IMR-90 (cell line): ENCODE data around the gene UGT1A4. TPM values are rescaled to one million over a fixed set of nuclear protein-coding genes. Genes with fewer than 3 reads are reported as not detected.

ENCODE experiments used
- ATAC-seq: fragments of 200-7000 bp; cut with Tn5 transposase; 2 replicates; pipeline ENCODE4 v1.9.1; 2020; ENCODE audit warnings: low read depth, mild to moderate bottlenecking, moderate library complexity
- BruUV-seq: library from RNA; stranded (reverse); fragments of 400-500 nt; replicated peaks from 2 replicates; lab custom pipeline; 2021; lab: Mats Ljungman, UMichigan
- CTCF ChIA-PET: fragments of 300-600 bp; formaldehyde crosslinking; extraction: SDS; loops from one replicate; lab custom pipeline; 2021; ENCODE audit warnings: antibody characterized with exemption; lab: Yijun Ruan, JAX
- POLR2A ChIA-PET: fragments of 300-600 bp; sonication (Branson Sonifier 250); formaldehyde crosslinking; loops from one replicate; lab custom pipeline; 2022; ENCODE audit warnings: antibody characterized with exemption; ENCODE audit not compliant: unreplicated experiment; lab: Charles Lee
- DNase-seq: peaks from one replicate; pipeline ENCODE4 v3.0.0; 2013
- H2AFZ ChIP-seq: replicated peaks from 2 replicates; pipeline ENCODE3; 2013; ENCODE audit warnings: low read length, mild to moderate bottlenecking; ENCODE audit not compliant: poor library complexity
- H2AK5ac ChIP-seq: 2 replicates; pipeline ENCODE4 v1.6.1; 2013; ENCODE audit warnings: low read depth, low read length, inconsistent platforms
- H2AK9ac ChIP-seq: replicated peaks from 2 replicates; pipeline ENCODE3; 2013; ENCODE audit warnings: mild to moderate bottlenecking, low read depth, low read length, moderate library complexity; ENCODE audit not compliant: poor library complexity
- H2BK120ac ChIP-seq: 2 replicates; pipeline ENCODE4 v1.6.1; 2013; ENCODE audit warnings: low read depth, low read length, inconsistent platforms
- H2BK15ac ChIP-seq: 3 replicates; pipeline ENCODE4 v1.6.1; 2013; ENCODE audit warnings: low read depth, low read length, inconsistent platforms
- H2BK20ac ChIP-seq: 2 replicates; pipeline ENCODE4 v1.6.1; 2013; ENCODE audit warnings: low read depth, mild to moderate bottlenecking, inconsistent platforms, low read length, moderate library complexity
- H2BK5ac ChIP-seq: 2 replicates; pipeline ENCODE4 v1.6.1; 2013; ENCODE audit warnings: mild to moderate bottlenecking, low read depth, low read length, inconsistent platforms; ENCODE audit not compliant: poor library complexity, severe bottlenecking
- H3K14ac ChIP-seq: replicated peaks from 2 replicates; pipeline ENCODE4 v1.6.1; 2013; ENCODE audit warnings: low read depth, low read length, inconsistent platforms
- H3K18ac ChIP-seq: 2 replicates; pipeline ENCODE4 v1.6.1; 2013; ENCODE audit warnings: low read depth, low read length, control low read depth
- H3K23ac ChIP-seq: 2 replicates; pipeline ENCODE4 v1.6.1; 2013; ENCODE audit warnings: low read depth, low read length, inconsistent platforms
- H3K27ac ChIP-seq: 2 replicates; pipeline ENCODE4 v1.5.1; 2013; ENCODE audit warnings: mild to moderate bottlenecking, control low read depth, low read length; ENCODE audit not compliant: insufficient read depth
- H3K27me3 ChIP-seq: 2 replicates; pipeline ENCODE4 v1.6.1; 2013; ENCODE audit warnings: low read length; ENCODE audit not compliant: control insufficient read depth, insufficient read depth
- H3K36me3 ChIP-seq: 2 replicates; pipeline ENCODE4 v1.6.1; 2013; ENCODE audit warnings: low read length, mixed read lengths; ENCODE audit not compliant: control insufficient read depth, insufficient read depth
- H3K4ac ChIP-seq: 2 replicates; pipeline ENCODE4 v1.6.1; 2013; ENCODE audit warnings: low read depth, low read length, inconsistent platforms
- H3K4me1 ChIP-seq: 2 replicates; pipeline ENCODE4 v1.6.1; 2013; ENCODE audit warnings: low read length, mixed read lengths; ENCODE audit not compliant: control insufficient read depth, insufficient read depth
- H3K4me2 ChIP-seq: 2 replicates; pipeline ENCODE4 v1.6.1; 2013; ENCODE audit warnings: low read depth, mild to moderate bottlenecking, control low read depth, low read length, moderate library complexity
- H3K4me3 ChIP-seq: 2 replicates; pipeline ENCODE4 v1.5.1; 2013; ENCODE audit warnings: low read depth, mild to moderate bottlenecking, control low read depth, low read length, moderate library complexity; ENCODE audit not compliant: insufficient read depth
- H3K56ac ChIP-seq: 2 replicates; pipeline ENCODE4 v1.6.1; 2013; ENCODE audit warnings: low read length, inconsistent platforms; ENCODE audit not compliant: insufficient read depth; ENCODE audit errors: extremely low read depth
- H3K79me1 ChIP-seq, 2 experiments: 2 replicates each; pipeline ENCODE4 v1.6.1; 2013; ENCODE audit warnings: low read length in 2 of 2, inconsistent platforms in 1 of 2, low read depth in 1 of 2
- H3K9ac ChIP-seq: 2 replicates; pipeline ENCODE4 v1.6.1; 2013; ENCODE audit warnings: low read depth, low read length, control low read depth
- H3K9me1 ChIP-seq: 2 replicates; pipeline ENCODE4 v1.6.1; 2013; ENCODE audit warnings: low read length, inconsistent platforms; ENCODE audit not compliant: insufficient read depth
- H3K9me3 ChIP-seq: 2 replicates; pipeline ENCODE4 v1.6.1; 2013; ENCODE audit warnings: low read length; ENCODE audit not compliant: control insufficient read depth, insufficient read depth
- H4K20me1 ChIP-seq: 2 replicates; pipeline ENCODE4 v1.6.1; 2013; ENCODE audit warnings: low read length, inconsistent platforms; ENCODE audit not compliant: insufficient read depth
- H4K5ac ChIP-seq: 2 replicates; pipeline ENCODE4 v1.6.1; 2013; ENCODE audit warnings: mild to moderate bottlenecking, low read depth, low read length, control low read depth
- H4K8ac ChIP-seq, 2 experiments: 2 replicates each; pipeline ENCODE4 v1.6.1; 2013; ENCODE audit warnings: low read depth in 2 of 2, low read length in 2 of 2, control low read depth in 1 of 2, inconsistent platforms in 1 of 2
- H4K91ac ChIP-seq: 2 replicates; pipeline ENCODE4 v1.6.1; 2013; ENCODE audit warnings: low read depth, low read length, inconsistent platforms; ENCODE audit not compliant: insufficient read depth
- CTCF ChIP-seq: conservative IDR thresholded peaks from 2 replicates; pipeline ENCODE4 v1.5.1; 2012; ENCODE audit warnings: mild to moderate bottlenecking, low read depth, low read length, improper control_type of control experiment
- POLR2A ChIP-seq: IDR thresholded peaks from 2 replicates; pipeline ENCODE4 v1.6.1; 2012; ENCODE audit warnings: mild to moderate bottlenecking, low read depth, low read length
- RAD21 ChIP-seq: IDR thresholded peaks from 2 replicates; pipeline ENCODE4 v1.6.1; 2012; ENCODE audit warnings: low read length, improper control_type of control experiment
- RCOR1 ChIP-seq: IDR thresholded peaks from 2 replicates; pipeline ENCODE4 v1.6.1; 2012; ENCODE audit warnings: mild to moderate bottlenecking, low read length, improper control_type of control experiment; ENCODE audit not compliant: insufficient replicate concordance
- RFX5 ChIP-seq: IDR thresholded peaks from 2 replicates; pipeline ENCODE4 v1.8.0; 2012; ENCODE audit warnings: low read depth, mild to moderate bottlenecking, low read length, moderate library complexity
- USF2 ChIP-seq: fragments of 150-350 bp; IDR thresholded peaks from 2 replicates; pipeline ENCODE4 v1.6.1; 2017; ENCODE audit warnings: mild to moderate bottlenecking, antibody characterized with exemption, low read length, low read depth
- WGBS, 2 experiments: methylation state at CpG; one replicate each; pipeline versions ENCODE4 v1.1.5 to v1.1.7; 2013; ENCODE audit warnings: missing lambda C conversion rate in 2 of 2; ENCODE audit not compliant: insufficient read length in 1 of 2; ENCODE audit errors: extremely low coverage in 2 of 2; 5-methylcytosine and 5-hydroxymethylcytosine counted together
- dilution Hi-C: fragments of 300-500 bp; cut with HindIII; formaldehyde crosslinking; loops from one replicate; pipeline ENCODE4 v1.14.3; 2018; ENCODE audit warnings: low sequenced_read_pairs; ENCODE audit not compliant: unreplicated experiment
- in situ Hi-C: fragments of 300-500 bp; cut with MboI; formaldehyde crosslinking; loops from 3 replicates; pipeline ENCODE4 v1.14.3; 2019; ENCODE audit warnings: low sequenced_read_pairs, inconsistent platforms, mixed read lengths
- intact Hi-C: fragments of 100-400 bp; cut with micrococcal nuclease; formaldehyde crosslinking; loops from 2 replicates; pipeline ENCODE4 v1.10.0; 2022
- polyA plus RNA-seq, 3 experiments: library from polyadenylated mRNA; depleted of rRNA; stranded (reverse); fragments of >200 nt; gene quantifications; 2 replicates each; pipeline ENCODE4 v1.2.3, GENCODE V29; 2012; ENCODE audit warnings: low replicate concordance in 1 of 3
- total RNA-seq: library from RNA; depleted of rRNA; stranded (reverse); fragments of >200 nt; gene quantifications from 2 replicates; pipeline ENCODE4 v1.2.3, GENCODE V29; 2012

The UGT1A4 gene
- total and polyA plus RNA-seq, 2 of the 4 experiments (the other 2 are of a cell fraction): not detected

- intact Hi-C loops (no loop called here), in situ Hi-C loops (no loop called here), dilution Hi-C loops (no loop called here)
- H3K4me3 ChIP-seq: no peak overlapping the region
- no peak overlapping the region for H3K4ac ChIP-seq
- no peak overlapping the region for H2BK120ac ChIP-seq
- TF ChIP-seq CTCF: no peak
- no peak for TF ChIP-seq RCOR1
- no peak for TF ChIP-seq USF2
- TF ChIP-seq POLR2A: no peak
- TF ChIP-seq RFX5: no peak
- TF ChIP-seq RAD21: no peak
- 88% methylated on average over 29 of the region's 44 CpGs; no CpG with 5 or more reads in 1 of the 2 experiments for WGBS, 2 experiments
- no peak overlapping the region for H2BK15ac ChIP-seq
- POLR2A ChIA-PET: no interaction called here
- H4K91ac ChIP-seq: no peak overlapping the region
- no peak overlapping the region for H2AK9ac ChIP-seq
- no peak overlapping the region for H2BK5ac ChIP-seq
- ATAC-seq (no peak), DNase-seq (no peak)
- H3K27ac ChIP-seq: no peak overlapping the region
- BruUV-seq: no TSS peak
- no peak overlapping the region for H3K23ac ChIP-seq
- peaks cover 2% of the 10 kb centered on the region; the same call in 1 of the 2 replicates for H3K4me1 ChIP-seq
- H3K9me1 ChIP-seq: no peaks in the 10 kb centered on the region
- no peaks in the 10 kb centered on the region for H3K27me3 ChIP-seq
- H2AK5ac ChIP-seq: no peak overlapping the region
- H2AFZ ChIP-seq: peak overlapping the region; percentile 32
- no peaks in the 10 kb centered on the region for H3K79me1 ChIP-seq
- CTCF ChIA-PET: no interaction called here
- H3K36me3 ChIP-seq: no peaks in the 10 kb centered on the region
- no peak overlapping the region for H2BK20ac ChIP-seq
- no peak overlapping the region for H3K18ac ChIP-seq
- no peak overlapping the region for H3K4me2 ChIP-seq
- H4K20me1 ChIP-seq: no peaks in the 10 kb centered on the region
- no peak overlapping the region for H4K8ac ChIP-seq
- H3K56ac ChIP-seq: no peak overlapping the region
- H3K14ac ChIP-seq: no peak overlapping the region
- no peak overlapping the region for H3K9ac ChIP-seq
- H3K9me3 ChIP-seq: peaks cover 4% of the 10 kb centered on the region; the same call in 1 of the 2 replicates
- no peak overlapping the region for H4K5ac ChIP-seq
Measured at GRCh38 chr2:233754872-233755611, 36.5 kb downstream of the UGT1A4 start.
